ENCODE data around the gene KCNQ1.

- TF ChIP-seq POLR2A (IDR thresholded peaks at IDR 0.05): no peak
- TF ChIP-seq, protein P1, sequence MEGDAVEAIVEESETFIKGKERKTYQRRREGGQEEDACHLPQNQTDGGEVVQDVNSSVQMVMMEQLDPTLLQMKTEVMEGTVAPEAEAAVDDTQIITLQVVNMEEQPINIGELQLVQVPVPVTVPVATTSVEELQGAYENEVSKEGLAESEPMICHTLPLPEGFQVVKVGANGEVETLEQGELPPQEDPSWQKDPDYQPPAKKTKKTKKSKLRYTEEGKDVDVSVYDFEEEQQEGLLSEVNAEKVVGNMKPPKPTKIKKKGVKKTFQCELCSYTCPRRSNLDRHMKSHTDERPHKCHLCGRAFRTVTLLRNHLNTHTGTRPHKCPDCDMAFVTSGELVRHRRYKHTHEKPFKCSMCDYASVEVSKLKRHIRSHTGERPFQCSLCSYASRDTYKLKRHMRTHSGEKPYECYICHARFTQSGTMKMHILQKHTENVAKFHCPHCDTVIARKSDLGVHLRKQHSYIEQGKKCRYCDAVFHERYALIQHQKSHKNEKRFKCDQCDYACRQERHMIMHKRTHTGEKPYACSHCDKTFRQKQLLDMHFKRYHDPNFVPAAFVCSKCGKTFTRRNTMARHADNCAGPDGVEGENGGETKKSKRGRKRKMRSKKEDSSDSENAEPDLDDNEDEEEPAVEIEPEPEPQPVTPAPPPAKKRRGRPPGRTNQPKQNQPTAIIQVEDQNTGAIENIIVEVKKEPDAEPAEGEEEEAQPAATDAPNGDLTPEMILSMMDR (IDR thresholded peaks at IDR 0.05): no peak
- TF ChIP-seq POLR2AphosphoS5 (IDR thresholded peaks at IDR 0.05): no peak
Observed at GRCh38 chr11:2408671-2409070, 36.1 kb upstream of the KCNQ1 start.
